Measurements from ENCODE around the gene NIBAN1.

GRCh38 chr1:184987696-184988095 lies 13.4 kb upstream of the NIBAN1 start:
- TF ChIP-seq SNAI2 (CRISPR knock-in tag; IDR thresholded peaks at IDR 0.05) (no peak), TOX (CRISPR knock-in tag; IDR thresholded peaks at IDR 0.05; ENCODE audit: borderline replicate concordance) (no peak), PATZ1 (CRISPR knock-in tag; IDR thresholded peaks at IDR 0.05; ENCODE audit: borderline replicate concordance) (no peak), ZNF565 (CRISPR knock-in tag; conservative IDR thresholded peaks at IDR 0.05; ENCODE audit: low read depth) (no peak), POU6F1 (CRISPR knock-in tag; IDR thresholded peaks at IDR 0.05; ENCODE audit: borderline replicate concordance, low read depth) (no peak)

Data from SK-N-SH treated with all-trans-retinoic acid at 6 μM for 48 hours (cell line).